ENCODE measurements around the gene MRPL11.

DNA sequence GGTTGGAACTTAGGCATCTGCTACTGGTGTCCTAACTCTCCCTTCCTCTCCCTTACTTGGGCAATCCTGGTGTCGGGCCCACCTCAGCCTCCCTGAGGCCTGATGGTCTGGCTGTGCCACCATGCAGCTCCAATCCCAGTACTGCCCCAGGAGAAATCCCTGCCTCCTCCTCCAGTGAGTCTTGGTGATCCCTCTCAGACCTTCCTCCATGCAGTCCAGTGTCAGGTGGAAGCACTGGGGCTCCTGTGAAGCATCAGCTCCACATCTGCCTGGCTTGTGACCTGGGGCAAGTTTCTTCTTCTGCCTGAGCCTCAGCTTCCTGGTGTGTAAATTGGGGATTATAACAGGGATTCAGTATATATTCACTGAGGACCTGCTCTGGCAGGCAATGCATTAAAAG lies 26.3 kb upstream of the MRPL11 start:
- TF ChIP-seq, protein P1, sequence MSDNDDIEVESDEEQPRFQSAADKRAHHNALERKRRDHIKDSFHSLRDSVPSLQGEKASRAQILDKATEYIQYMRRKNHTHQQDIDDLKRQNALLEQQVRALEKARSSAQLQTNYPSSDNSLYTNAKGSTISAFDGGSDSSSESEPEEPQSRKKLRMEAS (IDR thresholded peaks at IDR 0.05; ENCODE audit: low read depth, low read length) = no peak
- TF ChIP-seq, protein P2, sequence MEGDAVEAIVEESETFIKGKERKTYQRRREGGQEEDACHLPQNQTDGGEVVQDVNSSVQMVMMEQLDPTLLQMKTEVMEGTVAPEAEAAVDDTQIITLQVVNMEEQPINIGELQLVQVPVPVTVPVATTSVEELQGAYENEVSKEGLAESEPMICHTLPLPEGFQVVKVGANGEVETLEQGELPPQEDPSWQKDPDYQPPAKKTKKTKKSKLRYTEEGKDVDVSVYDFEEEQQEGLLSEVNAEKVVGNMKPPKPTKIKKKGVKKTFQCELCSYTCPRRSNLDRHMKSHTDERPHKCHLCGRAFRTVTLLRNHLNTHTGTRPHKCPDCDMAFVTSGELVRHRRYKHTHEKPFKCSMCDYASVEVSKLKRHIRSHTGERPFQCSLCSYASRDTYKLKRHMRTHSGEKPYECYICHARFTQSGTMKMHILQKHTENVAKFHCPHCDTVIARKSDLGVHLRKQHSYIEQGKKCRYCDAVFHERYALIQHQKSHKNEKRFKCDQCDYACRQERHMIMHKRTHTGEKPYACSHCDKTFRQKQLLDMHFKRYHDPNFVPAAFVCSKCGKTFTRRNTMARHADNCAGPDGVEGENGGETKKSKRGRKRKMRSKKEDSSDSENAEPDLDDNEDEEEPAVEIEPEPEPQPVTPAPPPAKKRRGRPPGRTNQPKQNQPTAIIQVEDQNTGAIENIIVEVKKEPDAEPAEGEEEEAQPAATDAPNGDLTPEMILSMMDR (IDR thresholded peaks at IDR 0.05; ENCODE audit: low read depth, low read length) = no peak
